ENCODE data around the gene KAZN.

KAZN gene

GRCh38 chr1:14825396-14825795 is 226.9 kb downstream of the KAZN start:
- no peak for DNase-seq (ENCODE audit: low read depth in 2 of 2)

- no peak for DNase-seq (ENCODE audit: low read depth in 2 of 2)
Measured at GRCh38 chr1:14826172-14826636, 227.7 kb downstream of the KAZN start.

GRCh38 chr1:14826731-14827326 is 228.3 kb downstream of the KAZN start:
- DNase-seq (ENCODE audit: low read depth in 2 of 2): no peak

GRCh38 chr1:14827870-14828269 is 229.4 kb downstream of the KAZN start:
- no peak for DNase-seq (ENCODE audit: low read depth in 2 of 2)

GRCh38 chr1:14828665-14829064 is 230.2 kb downstream of the KAZN start:
- no peak for DNase-seq (ENCODE audit: low read depth in 2 of 2)

- no peak for DNase-seq (ENCODE audit: low read depth in 2 of 2)
Measured at GRCh38 chr1:14835725-14836124, 237.2 kb downstream of the KAZN start.

- DNase-seq (ENCODE audit: low read depth in 2 of 2): no peak
Measured at GRCh38 chr1:14836426-14837140, 238.1 kb downstream of the KAZN start.

- no peak for DNase-seq (ENCODE audit: low read depth in 2 of 2)
Measured at GRCh38 chr1:14840374-14840773, 241.9 kb downstream of the KAZN start.

GRCh38 chr1:14841456-14841855 is 243.0 kb downstream of the KAZN start:
- DNase-seq (ENCODE audit: low read depth in 2 of 2): no peak

- no peak for DNase-seq (ENCODE audit: low read depth in 2 of 2)
Measured at GRCh38 chr1:14841951-14842350, 243.5 kb downstream of the KAZN start.

- no peak for DNase-seq (ENCODE audit: low read depth in 2 of 2)
Measured at GRCh38 chr1:14842361-14842760, 243.9 kb downstream of the KAZN start.

- DNase-seq (ENCODE audit: low read depth in 2 of 2): no peak
Measured at GRCh38 chr1:14842891-14843290, 244.4 kb downstream of the KAZN start.

- DNase-seq (ENCODE audit: low read depth in 2 of 2): no peak
Measured at GRCh38 chr1:14843525-14843924, 245.0 kb downstream of the KAZN start.

GRCh38 chr1:14844356-14844755 is 245.9 kb downstream of the KAZN start:
- no peak for DNase-seq (ENCODE audit: low read depth in 2 of 2)

- DNase-seq (ENCODE audit: low read depth in 2 of 2): no peak
Measured at GRCh38 chr1:14844923-14845617, 246.6 kb downstream of the KAZN start.

GRCh38 chr1:14845851-14846250 is 247.4 kb downstream of the KAZN start:
- DNase-seq (ENCODE audit: low read depth in 2 of 2): no peak

GRCh38 chr1:14846688-14847087 is 248.2 kb downstream of the KAZN start:
- DNase-seq (ENCODE audit: low read depth in 2 of 2): no peak

GRCh38 chr1:14848203-14848602 is 249.7 kb downstream of the KAZN start:
- no peak for DNase-seq (ENCODE audit: low read depth in 2 of 2)

GRCh38 chr1:14848625-14849024 is 250.1 kb downstream of the KAZN start:
- no peak for DNase-seq (ENCODE audit: low read depth in 2 of 2)

GRCh38 chr1:14849038-14849437 is 250.6 kb downstream of the KAZN start:
- DNase-seq (ENCODE audit: low read depth in 2 of 2): no peak

- no peak for DNase-seq (ENCODE audit: low read depth in 2 of 2)
Measured at GRCh38 chr1:14850563-14850962, 252.1 kb downstream of the KAZN start.

- no peak for DNase-seq (ENCODE audit: low read depth in 2 of 2)
Measured at GRCh38 chr1:14851760-14852159, 253.3 kb downstream of the KAZN start.

- DNase-seq (ENCODE audit: low read depth in 2 of 2): no peak
Measured at GRCh38 chr1:14852291-14852690, 253.8 kb downstream of the KAZN start.

All from stimulated activated CD4-positive, alpha-beta T cell treated with anti-CD3 and anti-CD28 coated beads, Interleukin-15, amount 100 ng/mL, for 48 hours (primary cell).